Stimulated activated CD4-positive, alpha-beta T cell treated with anti-CD3 and anti-CD28 coated beads, Interleukin-12 subunit alpha, Interleukin-12 subunit beta, amount 100 ng/mL, for 48 hours (primary cell): Measurements from ENCODE around the gene PDK2.

Experiments
- DNase-seq, 3 donors: peaks; one replicate each; pipeline ENCODE4 v3.0.0-alpha.2; 2020; ENCODE audit warnings: low read depth in 2 of 3, low spot score in 1 of 3

PDK2 gene

DNA sequence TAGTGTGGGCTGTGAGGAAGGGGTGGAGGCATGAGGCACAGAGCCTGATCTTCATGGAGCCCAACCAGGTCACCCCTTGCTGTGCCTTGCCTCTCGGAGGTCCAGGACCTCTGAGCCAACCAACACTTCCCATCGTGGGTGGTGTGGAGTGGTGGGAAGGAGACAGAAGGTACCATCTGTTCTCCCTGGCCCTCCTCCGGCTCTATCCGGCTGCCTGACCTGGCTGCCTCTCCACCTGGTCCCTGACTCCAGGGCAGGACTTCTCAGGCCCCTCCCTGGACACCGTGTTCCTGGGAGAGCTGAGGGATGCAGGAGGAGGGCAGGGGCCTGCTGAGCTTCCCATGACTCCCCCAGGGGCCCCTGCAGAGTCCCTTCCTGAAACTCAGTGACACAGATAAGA lies 3.9 kb downstream of the PDK2 start:
- DNase-seq = no peak

DNA sequence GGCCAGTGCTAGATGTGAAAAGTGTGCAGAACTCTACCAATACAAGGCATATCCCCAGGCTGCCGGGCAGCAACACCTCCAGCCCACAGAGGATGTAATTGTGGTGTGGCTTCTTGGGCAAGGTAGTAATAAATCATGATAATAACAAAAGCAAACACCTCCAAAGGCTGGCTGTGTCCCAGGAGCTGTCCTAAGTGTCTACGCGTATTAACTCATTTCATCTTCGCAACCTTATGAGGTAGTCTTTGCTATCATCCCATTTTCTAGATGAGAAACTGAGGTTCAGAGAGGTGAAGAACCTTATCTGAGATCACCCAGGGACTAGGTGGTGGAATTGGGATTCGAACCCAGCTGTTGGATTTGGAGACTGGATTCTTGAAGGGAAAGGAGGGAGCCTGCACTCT lies 5.3 kb downstream of the PDK2 start:
- DNase-seq = no peak

DNA sequence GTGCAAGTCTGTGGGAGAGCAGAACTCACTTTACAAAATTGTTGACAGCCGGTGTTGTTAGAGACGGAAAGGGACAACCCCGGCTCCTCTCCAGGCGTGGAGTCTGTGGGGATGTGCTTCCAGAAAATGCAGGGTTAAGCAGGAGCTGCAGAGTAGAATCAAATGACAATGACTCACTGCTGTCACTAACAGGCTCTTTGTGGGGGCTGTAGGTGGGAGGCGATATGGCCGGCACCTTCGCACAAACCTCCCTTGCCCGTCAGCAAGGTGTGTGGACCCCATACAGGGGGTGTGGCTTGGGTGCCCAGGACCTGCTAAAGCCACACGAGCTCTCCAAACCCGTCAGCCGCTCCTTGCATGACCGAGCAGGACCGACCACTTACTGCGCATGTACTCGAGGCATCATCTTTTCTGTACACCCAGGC lies 5.8 kb downstream of the PDK2 start:
- DNase-seq = no peak

DNA sequence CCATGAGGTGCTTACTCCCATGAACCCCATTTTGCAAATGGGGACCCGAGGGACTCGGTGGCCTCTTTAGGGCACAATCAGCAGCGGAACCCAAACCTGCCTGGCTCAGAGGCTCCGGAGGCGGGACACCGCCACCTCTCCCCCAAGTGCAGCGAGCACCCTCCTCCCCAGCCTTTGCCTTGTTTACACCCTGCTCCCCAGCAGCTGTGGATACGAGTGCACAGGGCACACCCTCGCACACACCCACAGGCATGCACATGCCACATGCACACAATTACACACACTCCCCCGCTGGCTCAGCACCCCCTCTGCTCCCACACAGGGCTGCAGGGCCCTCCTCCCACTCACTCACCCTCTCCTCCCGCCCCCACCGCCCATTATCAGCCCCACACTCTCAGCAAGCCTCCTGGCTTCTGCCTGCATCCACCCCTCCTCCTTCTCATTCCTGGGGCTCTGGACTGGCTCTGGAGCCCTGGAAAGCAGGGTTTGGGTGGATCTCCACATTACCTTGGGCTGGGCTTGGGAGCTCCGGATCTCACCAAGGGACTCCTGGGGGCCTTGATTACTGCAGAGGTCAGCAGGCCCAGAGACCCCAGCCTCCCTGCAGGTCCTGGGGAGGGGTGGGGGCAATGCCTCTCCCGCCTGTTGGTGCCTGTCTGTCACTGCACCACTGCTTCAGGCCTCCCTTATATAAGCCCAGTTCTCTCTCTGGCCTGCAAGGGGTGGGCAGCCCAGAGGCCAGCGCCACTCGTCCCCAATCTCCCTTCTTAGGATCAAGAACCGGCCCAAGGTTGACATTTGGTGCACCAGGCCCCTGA lies 6.4 kb downstream of the PDK2 start:
- DNase-seq = no peak

DNA sequence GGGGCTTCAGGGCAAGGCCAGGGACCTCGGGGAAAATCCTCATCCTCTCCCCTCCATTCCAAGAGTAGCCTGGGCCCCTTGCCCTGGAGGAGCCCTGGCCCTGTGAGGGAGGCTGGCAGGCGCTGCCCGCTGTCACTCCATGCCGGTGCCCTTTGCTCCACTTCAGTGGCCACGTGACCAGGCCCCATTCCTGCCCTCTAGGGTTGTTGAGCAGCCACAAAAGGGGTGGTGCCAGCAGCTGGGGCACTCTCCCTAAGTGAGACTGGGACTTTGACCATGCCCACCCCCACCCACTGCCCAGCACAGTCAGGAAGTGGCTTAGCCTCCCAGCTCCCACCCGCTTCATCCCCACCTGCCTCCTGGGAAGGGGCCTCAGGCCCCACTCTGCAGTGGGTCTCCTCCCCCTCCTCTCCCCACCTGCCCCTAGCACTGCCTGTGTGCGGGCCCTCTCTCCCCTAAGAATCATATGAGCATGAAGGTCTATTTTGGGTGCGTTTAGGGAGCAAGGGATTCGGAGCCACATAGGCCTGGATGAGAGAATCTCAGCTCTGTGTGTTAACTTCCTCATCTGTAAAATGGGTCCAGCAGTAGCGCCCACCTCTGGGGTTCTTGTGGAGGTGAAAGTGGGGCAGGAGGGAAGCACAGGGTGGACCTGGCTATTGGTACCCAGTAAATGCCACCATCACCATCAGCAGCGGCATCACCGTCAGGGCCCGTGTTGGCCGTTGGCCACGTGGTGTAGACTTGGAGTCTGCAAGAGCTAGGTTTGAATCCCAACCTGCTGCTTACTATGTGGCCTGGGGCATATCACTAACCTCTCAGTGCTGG lies 7.2 kb downstream of the PDK2 start:
- no peak for DNase-seq

DNA sequence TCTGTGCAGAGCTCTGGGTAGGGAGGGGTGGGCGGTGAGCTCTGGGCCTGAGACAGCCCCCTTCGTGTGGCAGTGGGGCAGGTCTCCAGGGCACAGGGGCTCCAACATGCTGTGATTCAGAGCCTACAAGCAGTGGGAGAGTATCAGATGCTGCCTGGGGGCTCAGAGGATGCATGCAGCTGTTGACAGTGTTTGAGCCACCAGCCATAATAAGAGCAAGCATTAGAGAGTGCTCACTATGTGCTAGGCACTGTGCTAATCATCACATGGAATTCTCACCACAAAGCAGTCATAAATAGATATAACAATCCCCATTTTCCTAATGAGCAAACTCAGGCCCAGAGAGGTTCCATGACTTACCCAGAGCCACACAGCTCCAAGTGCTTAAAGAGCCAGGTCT lies 8.1 kb downstream of the PDK2 start:
- DNase-seq = no peak

DNA sequence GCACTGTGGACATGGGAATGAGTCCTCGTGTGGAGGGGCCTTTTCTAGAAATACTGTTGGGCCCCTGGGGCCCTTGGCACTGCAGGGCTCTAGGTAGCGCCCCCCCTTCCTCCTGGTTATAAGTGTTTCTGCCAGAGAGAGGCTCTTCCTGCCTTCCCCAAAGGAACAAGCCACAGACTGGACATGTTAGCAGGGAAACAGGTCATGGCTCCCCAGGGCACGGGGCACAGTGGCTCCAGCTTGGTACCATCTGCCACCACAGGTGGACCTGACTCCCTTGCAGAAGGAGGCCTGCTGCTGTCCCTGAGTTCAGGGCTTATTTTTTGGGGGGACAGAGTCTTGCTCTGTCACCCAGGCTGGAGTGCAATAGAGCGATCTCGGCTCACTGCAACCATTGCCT lies 8.8 kb downstream of the PDK2 start:
- no peak for DNase-seq

DNA sequence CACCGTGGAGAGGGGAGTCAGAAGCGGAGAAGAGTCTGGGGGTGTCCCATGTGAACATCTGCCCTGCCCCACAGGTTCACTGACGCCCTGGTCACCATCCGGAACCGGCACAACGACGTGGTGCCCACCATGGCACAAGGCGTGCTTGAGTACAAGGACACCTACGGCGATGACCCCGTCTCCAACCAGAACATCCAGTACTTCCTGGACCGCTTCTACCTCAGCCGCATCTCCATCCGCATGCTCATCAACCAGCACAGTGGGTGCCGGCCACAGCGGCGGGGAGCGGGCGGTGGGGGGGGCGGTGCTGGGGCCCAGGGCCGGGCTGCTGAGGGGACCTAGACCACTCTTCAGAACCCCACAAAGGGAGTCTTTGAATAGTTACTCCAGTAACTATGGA lies 10.7 kb downstream of the PDK2 start:
- no peak for DNase-seq

DNA sequence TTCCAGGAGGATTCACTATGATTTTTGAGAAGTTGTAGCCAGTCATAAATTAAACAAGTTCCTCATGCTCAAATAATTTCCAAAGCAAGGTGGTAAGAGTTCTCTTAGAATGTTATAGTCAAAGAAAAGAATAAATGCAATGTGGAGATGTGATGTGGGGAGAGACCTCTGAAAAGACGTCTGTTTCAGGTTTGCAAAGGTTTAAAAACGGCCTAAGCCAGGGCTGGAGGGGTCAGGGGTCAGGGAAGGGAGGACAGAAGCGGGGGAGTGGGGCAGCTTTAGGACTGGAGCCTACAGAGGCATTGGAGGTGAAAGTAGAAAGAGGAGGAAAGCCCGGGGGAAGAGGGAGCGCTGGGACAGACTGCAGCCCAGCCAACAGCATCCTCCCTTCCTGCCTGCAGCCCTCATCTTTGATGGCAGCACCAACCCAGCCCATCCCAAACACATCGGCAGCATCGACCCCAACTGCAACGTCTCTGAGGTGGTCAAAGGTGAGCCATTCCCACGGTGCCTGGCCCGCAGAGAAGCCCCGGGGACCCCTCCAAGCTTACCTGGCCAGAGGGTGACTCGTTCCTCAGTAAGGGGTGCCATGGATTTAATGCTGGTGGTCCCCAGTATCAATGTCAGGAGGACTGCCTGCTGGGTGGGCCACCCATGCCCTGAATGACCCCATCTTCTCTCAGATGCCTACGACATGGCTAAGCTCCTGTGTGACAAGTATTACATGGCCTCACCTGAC lies 11.4 kb downstream of the PDK2 start:
- DNase-seq = no peak

DNA sequence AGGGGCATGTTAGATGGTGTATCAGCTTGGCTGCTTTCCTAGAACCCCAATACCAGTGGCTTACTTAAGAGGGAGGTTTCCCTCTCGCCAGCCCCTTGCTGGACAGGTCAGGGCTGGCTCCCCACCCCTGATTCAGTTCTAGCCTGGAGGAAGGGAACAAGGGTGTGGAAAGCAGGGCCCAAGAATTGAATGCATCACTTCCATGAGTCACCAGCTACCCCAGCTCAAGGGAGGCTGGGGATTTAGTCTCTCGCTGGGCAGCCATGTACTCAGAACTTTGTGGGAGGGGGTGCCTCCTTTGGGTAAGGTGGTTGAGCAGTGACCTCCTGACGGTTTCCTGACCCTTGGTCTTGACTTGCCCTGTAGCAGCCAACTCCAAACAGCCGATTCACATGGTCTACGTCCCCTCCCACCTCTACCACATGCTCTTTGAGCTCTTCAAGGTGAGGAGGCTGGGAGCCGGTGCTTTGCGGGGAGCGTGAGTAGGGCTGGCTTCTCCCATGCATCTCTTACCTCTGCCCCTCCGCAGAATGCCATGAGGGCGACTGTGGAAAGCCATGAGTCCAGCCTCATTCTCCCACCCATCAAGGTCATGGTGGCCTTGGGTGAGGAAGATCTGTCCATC lies 12.8 kb downstream of the PDK2 start:
- DNase-seq = no peak

DNA sequence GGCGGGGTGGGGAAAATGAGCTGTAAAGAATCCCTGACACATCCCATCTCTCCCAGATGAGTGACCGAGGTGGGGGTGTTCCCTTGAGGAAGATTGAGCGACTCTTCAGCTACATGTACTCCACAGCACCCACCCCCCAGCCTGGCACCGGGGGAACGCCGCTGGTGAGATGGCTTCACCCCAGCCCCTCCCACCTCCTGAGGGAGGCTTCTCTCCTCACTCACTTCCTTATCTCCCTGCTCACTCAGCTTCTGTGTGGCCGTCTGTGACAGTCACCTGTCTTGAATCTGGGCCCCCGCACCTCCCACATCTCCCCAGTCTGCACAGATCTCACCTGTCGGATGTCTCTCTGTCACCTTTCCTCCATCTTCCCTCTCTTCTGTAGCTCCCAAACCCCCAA lies 13.4 kb downstream of the PDK2 start:
- DNase-seq = no peak

DNA sequence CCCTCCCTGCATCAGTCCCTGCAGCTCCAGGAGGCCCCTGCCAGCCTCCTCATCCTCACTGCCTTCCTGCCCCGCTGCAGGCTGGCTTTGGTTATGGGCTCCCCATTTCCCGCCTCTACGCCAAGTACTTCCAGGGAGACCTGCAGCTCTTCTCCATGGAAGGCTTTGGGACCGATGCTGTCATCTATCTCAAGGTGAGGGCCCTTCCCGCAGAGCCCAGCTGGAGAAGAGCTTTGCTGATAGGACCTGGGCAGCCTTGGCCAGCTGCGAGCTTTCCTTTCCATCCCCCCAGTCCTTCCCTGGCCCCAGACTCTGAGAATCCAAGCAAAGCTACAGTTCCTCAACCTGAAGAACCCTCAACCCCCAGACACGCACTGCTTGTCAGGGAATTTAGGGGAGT lies 14.1 kb downstream of the PDK2 start:
- DNase-seq = no peak

DNA sequence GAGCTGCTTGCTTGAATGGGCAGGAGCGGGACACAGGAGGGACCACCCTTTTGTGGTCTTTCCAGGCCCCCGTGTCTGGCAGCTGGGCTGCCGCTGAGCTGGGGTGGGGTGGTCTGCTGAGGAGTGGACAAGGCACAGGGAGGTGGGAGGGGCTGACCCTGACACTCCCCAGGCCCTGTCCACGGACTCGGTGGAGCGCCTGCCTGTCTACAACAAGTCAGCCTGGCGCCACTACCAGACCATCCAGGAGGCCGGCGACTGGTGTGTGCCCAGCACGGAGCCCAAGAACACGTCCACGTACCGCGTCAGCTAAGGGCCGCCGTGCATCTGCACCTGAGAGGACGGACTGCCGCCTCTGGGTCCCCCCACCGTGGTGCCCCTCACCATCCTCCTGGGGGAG lies 14.6 kb downstream of the PDK2 start:
- DNase-seq = no peak

DNA sequence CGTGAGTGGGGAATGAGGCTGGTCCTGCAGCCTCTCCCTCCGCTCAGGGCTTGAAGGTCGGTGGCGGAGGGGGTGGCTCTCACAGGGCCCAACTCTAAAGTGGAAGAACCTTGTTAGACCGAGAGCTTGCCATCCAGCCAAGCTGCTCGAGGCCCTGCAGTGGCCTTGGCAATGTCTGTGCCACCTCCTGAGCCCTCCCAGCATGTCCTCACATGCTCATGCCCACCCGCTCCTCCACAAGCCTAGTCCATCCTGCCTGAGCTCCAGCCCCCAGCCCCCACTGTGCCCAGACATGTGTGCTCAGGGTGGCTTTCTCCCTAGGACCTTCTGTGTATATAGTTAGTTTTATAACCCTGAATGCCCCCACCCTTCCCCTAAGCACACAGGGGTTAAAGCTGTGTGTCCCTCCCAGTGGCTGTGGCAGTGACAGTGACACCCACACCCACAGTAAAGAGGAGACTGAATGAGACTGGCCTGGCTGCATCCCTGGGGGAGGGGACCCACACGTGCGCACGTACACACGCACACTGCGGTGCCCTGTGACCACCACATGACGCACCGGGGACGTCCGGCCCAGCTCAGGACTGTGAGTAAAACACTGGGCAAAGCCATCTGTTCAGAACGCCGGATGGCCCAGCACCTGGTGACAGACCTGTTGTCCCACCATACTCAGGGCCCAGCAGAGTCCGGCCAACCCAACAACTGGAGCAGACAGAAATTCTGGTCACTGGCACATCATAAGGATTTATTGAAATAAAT lies 15.6 kb downstream of the PDK2 start:
- no peak for DNase-seq

DNA sequence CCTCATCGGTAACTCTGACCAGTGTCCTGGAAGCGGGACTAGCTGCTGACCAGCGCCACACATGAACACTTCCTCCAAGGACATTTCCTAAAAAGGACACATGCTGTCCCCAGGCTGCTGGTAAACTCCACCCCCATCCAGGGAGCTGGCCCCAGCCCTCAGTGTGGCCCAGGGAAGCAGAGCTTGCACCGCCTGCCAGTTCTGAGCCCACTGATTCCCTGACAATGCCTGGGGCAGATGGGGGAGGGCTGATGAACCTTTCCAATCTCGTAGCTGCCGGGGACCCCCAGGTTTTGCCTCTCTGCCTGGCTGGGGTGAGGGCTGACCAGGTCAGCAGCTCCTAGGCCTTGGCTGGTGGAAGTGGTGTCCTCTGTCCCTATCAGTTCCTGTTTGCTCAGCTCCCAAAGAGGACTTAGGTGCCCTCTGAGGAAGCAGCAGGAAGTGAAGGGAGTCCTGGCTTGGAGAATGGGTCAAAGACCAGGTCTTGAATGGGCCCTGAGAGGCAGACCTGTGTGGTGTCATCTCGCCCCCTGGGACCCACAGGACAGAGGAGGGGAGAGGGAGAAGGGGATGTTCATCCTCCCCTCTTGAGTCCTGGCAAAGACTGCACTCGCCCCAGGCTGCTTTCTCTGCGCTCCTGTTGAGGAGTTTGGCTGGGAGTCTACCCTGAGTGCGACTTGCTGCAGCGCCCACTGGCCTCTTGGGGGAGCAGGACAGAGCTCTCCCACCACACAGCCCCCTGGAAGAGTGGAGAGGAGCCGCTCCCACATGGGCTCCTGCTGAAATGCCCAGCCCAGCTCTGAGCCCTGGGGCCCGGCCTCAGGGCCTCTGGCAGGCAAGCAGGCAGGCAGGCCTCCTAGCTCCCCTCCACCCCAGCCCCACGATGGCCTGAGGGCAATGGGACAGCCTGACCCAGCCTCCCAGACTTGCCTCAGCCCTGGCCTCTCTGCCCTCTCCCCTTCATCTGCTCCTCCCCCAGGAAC lies 16.8 kb downstream of the PDK2 start:
- DNase-seq = no peak

DNA sequence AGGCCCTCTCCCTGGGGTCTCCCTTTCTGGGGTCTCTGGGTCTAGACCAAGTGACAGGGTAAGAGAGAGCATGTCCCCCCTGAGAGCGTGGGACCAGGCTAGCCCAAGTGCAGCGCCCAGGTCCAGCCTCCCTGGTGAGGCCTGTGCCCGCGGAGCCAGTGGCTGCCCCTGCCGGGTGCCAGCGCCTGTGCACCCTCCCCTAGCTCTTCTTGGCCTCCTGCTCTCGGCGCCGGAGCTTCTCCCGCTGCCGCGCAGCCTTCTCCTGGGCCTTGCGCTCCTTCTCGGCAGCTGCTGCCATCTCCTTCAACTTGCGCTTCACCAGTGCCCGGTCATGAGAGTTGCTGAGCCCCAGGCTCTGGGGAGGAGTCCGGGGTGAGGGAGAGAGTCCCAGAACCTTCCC lies 17.5 kb downstream of the PDK2 start:
- DNase-seq = no peak

DNA sequence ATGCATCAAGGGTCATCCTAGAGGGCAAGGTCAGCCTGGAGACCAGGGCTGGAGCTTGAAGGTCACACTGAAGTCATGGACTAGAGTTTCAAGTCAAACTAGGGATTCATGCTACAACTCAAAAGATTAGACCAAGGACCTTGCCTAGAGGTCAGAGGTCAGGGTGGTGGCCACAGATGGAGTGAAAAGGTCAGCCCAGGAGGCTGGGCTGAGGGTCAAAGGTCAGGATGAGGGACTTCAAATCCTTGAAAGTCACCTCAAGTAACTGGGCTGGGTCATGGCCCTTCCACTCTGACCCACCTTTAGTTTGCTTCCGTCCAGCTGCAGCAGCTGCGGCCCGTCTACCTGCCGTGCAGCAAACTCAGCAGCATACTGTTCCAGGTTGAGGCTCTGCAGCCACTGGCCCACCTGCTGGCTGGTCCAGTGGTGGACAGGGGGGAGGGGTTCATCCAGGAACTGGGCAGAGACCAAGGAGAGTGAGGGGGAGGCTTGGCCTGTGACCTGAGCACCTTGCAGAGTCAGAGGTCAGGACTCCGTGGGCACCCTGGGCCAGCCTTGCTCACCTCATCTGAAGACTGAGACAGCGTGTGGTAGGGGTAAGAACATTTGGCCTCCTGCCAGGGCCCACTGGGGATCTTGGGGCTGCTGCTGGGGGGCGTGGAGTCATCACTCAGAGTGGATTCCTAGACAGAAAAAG lies 18.6 kb downstream of the PDK2 start:
- DNase-seq = no peak

DNA sequence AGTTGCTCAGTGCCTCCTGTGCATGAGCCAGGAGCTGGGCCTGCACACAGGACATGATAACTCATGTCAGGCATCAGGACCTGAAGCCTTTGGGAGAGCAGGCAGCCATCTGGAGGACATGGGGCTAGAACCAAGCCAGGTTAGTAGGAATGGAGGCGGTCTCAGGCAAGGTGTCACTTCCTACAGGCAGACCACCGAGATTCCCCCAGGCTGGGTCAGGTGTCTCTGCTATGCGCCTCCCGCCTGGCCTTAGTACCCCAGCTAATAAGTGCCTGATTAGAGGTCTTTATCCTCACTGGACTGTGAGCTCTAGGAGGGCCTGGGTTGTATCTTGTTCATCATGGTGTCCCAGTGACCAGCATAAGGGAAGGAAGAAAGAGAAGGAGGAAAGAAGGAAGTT lies 19.2 kb downstream of the PDK2 start:
- no peak for DNase-seq

DNA sequence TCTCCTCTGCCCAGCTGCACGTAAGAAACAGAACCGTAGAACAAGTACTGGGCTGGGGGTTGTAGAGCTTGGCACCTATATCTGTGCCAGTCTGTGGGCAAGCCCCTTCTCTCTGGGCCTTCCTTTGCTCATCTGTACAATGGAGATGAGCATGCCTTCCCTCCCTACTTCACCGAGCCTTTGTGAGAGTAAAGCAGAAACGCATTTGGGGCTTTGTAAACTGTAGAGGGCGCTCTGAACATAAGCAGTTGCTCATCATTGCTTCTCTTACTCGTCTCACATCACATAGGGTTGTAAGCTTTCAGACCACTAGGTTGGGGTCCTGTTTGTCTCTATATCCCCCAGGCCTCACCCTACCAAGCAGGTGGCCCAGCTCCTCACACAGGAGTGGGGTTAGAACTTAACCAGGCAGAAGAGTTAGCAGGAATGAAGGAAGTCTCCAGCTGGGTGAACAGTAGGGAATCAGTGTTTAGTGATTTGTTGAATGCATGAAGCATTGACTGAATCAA lies 19.8 kb downstream of the PDK2 start:
- DNase-seq = peak in 1 of 3 donors; percentile 46
